ENCODE measurements around the gene SRCAP. TPM values are rescaled to one million over a fixed set of nuclear protein-coding genes. Genes with fewer than 3 reads are reported as not detected.
"Not testable (repeated sequence)": the region's sequence is repeated elsewhere in the genome, so short reads cannot be mapped to it uniquely, and the experiment has no call there.

The SRCAP gene
- polyA plus RNA-seq, 1 donor, result 37.1 TPM

- DNase-seq, result no peak
These were observed 1.5 kb upstream of the SRCAP start for GRCh38 chr16:30697264-30698138.

- DNase-seq, result peak; percentile 96
These were observed 694 bp upstream of the SRCAP start for GRCh38 chr16:30698139-30698815.

- no peak for DNase-seq
These were observed 686 bp downstream of the SRCAP start for GRCh38 chr16:30699615-30700099.

GRCh38 chr16:30700491-30700890 lies 1.5 kb downstream of the SRCAP start:
- no peak for DNase-seq

GRCh38 chr16:30700971-30701370 lies 2.0 kb downstream of the SRCAP start:
- no peak for DNase-seq

GRCh38 chr16:30703071-30703470 lies 4.1 kb downstream of the SRCAP start:
- not testable (repeated sequence) for DNase-seq

- no peak for DNase-seq
These were observed 5.0 kb downstream of the SRCAP start for GRCh38 chr16:30703971-30704370.

GRCh38 chr16:30706046-30706445 lies 7.1 kb downstream of the SRCAP start:
- no peak for DNase-seq

- DNase-seq, result no peak
These were observed 12.0 kb downstream of the SRCAP start for GRCh38 chr16:30710971-30711370.

- no peak for DNase-seq
These were observed 12.7 kb downstream of the SRCAP start for GRCh38 chr16:30711712-30712111.

GRCh38 chr16:30715750-30716445 lies 16.9 kb downstream of the SRCAP start:
- no peak for DNase-seq

GRCh38 chr16:30720086-30720485 lies 21.1 kb downstream of the SRCAP start:
- DNase-seq, result no peak

GRCh38 chr16:30720694-30721093 lies 21.7 kb downstream of the SRCAP start:
- no peak for DNase-seq

- DNase-seq, result no peak
These were observed 22.2 kb downstream of the SRCAP start for GRCh38 chr16:30721167-30721566.

- DNase-seq, result no peak
These were observed 22.6 kb downstream of the SRCAP start for GRCh38 chr16:30721606-30722005.

GRCh38 chr16:30722443-30722842 lies 23.5 kb downstream of the SRCAP start:
- no peak for DNase-seq

GRCh38 chr16:30722916-30723315 lies 23.9 kb downstream of the SRCAP start:
- no peak for DNase-seq

GRCh38 chr16:30723725-30724355 lies 24.9 kb downstream of the SRCAP start:
- DNase-seq, result no peak

- no peak for DNase-seq
These were observed 25.9 kb downstream of the SRCAP start for GRCh38 chr16:30724641-30725417.

- no peak for DNase-seq
These were observed 26.4 kb downstream of the SRCAP start for GRCh38 chr16:30725418-30725792.

- no peak for DNase-seq
These were observed 29.4 kb downstream of the SRCAP start for GRCh38 chr16:30728321-30728720.

Data from left kidney (tissue), 2 donors.